ENCODE data around the gene IL24.

GRCh38 chr1:206947255-206947654 lies 50.0 kb downstream of the IL24 start:
- TF ChIP-seq CTCF (IDR thresholded peaks at IDR 0.05) (no peak), POLR2A (IDR thresholded peaks at IDR 0.05) (no peak)

Measured in testis (tissue), 2 donors.